Gastrocnemius medialis (tissue), 4 donors: ENCODE data around the gene PSMC5.
"Not testable (repeated sequence)": the region's sequence is repeated elsewhere in the genome, so short reads cannot be mapped to it uniquely, and the experiment has no call there.

Source experiments
- CTCF ChIP-seq, 5 experiments: fragments of 450-650 bp in 3 of 5; fragments of 200-600 bp in 2 of 5; sonication (generic) in 2 of 5; IDR thresholded peaks in 4 of 5; conservative IDR thresholded peaks in 1 of 5; 1 replicate in 4 of 5; 2 replicates in 1 of 5; pipeline ENCODE4 v1.5.1; 2016 to 2019; ENCODE audit warnings: antibody characterized with exemption in 5 of 5, mild to moderate bottlenecking in 3 of 5, moderate library complexity in 3 of 5
- POLR2A ChIP-seq, 2 donors: fragments of 450-650 bp; IDR thresholded peaks; one replicate each; pipeline ENCODE4 v1.6.1; 2017; ENCODE audit warnings: antibody characterized with exemption in 2 of 2, mild to moderate bottlenecking in 2 of 2, moderate library complexity in 2 of 2

- TF ChIP-seq CTCF (IDR thresholded peaks at IDR 0.05 in 4 of 5, conservative IDR thresholded peaks at IDR 0.05 in 1 of 5); POLR2A (IDR thresholded peaks at IDR 0.05): not testable (repeated sequence)
Observed at GRCh38 chr17:63873577-63873976, 46.3 kb downstream of the PSMC5 start, which contains the start of gene CSH2.
